HG03521 (cell line): Measurements from ENCODE around the gene TBKBP1.

Source experiments
- ATAC-seq: cut with Tn5 transposase; IDR thresholded peaks from one replicate; pipeline ENCODE4 v1.9.1; 2021; ENCODE audit warnings: mild to moderate bottlenecking, moderate library complexity; ENCODE audit not compliant: unreplicated experiment

The TBKBP1 gene

DNA sequence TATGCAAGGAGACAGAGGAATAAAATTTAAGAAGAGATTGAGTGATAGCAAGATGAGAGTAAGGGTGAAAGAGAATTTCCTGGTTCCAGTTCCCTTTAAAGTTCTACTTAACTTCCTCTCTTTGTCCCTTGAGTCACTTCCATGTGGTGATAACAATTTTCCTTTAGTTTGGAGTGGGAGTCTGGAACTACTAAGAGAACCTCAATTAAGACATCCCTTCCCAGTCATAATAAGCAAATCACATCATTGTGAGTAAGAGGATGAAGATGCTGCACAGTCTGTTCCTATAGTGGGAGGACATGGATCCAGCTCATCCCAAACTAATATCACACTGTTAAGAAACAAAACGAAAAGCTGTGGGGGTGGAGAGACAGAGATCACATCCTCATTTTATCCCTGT lies 63.4 kb downstream of the TBKBP1 start:
- ATAC-seq, result no peak

DNA sequence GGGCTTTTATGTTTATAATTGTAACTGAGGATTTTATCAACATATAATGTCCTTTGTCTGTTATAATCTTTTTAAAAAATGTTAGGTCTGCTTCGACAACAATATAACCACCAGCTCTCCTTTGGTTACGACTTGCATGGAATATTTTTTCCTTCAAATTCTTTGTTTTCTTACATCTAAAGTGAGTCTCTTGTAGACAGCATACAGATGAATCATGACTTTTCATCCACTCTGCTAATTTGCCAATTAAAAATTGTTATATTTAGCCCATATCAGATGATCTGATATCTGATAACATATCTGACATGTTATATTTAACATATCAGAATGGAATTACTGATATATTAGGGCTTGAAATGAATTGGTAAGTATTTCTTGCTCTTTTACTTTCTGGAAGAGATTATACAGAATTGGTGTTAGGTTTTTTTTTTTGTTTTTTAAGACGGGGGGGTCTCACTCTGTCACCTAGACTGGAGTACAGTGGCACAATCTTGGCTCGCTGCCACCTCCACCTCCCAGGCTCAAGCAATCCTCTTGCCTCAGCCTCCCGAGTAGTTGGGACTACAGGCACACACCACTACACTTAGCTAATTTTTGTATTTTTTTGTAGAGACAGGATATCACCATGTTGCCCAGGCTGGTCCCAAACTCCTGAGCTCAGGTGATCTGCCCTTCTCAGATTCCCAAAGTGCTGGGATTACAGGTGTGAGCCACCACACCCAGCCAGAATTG lies 66.6 kb downstream of the TBKBP1 start:
- no peak for ATAC-seq
